GM10248 (cell line): Measurements from ENCODE around the gene TMED6.

Source experiments
- CTCF ChIA-PET: fragments of 300-600 bp; sonication (Branson Sonifier 250); formaldehyde crosslinking; extraction: SDS; loops from one replicate; lab custom pipeline; 2021; ENCODE audit warnings: antibody characterized with exemption; lab: Yijun Ruan, JAX
- POLR2A ChIA-PET: fragments of 350-650 bp; sonication (Branson Sonifier 250); formaldehyde crosslinking; extraction: SDS; loops from one replicate; lab custom pipeline; 2020; ENCODE audit warnings: antibody characterized with exemption; lab: Yijun Ruan, JAX
- DNase-seq: peaks from one replicate; pipeline ENCODE4 v3.0.0; 2012; ENCODE audit errors: extremely low spot score
- TF ChIP-seq, protein P1 (sequence below): IDR thresholded peaks from 2 replicates; pipeline ENCODE4 v1.5.1; 2012; ENCODE audit warnings: mild to moderate bottlenecking, low read depth; ENCODE audit errors: extremely low read depth, missing control alignments, control extremely low read depth

Gene TMED6

DNA sequence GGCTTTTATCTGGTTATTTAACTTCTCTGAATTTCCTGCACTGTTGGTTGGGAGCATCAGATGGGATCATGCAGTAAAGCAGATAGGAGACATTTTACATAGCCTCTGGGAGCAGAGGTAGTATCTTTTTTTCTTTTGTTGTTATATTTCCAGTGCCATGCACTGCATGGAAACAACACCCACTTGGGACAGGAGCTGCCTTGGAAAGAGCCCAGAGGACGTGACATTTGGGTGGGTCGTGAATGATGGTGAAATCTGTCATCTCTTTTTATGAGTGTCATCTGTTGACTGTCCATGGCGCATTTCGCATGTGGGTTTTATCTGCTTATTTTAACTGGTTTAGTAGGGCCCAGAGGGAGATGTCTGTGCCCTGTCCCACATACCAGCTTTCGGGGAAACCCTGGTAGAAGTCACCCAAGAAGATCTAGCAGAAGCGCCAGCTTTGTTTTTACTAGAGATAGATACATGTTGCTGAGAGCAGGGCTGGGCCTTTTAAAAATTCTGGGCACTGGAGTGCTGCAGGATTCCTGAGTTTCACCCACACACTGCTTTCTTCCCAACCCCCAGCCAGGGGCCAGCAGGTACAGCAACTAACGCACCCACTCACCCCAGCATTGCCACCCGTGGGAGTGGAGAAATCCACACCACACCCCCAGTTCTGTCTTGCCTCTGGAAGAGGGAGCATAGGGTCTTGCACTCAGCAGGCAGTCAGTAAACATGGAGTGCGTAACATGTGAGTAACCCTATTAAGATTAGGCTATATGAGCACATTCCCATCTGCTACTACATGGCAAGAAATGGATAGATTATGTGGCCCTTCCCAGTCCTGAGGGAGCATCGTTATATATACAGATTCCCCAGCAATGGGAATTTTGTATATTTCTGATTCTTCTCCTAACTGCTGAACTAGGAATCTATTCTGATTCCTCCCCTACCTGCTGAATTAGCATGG lies 42.6 kb upstream of the TMED6 start:
- TF ChIP-seq, protein P1, sequence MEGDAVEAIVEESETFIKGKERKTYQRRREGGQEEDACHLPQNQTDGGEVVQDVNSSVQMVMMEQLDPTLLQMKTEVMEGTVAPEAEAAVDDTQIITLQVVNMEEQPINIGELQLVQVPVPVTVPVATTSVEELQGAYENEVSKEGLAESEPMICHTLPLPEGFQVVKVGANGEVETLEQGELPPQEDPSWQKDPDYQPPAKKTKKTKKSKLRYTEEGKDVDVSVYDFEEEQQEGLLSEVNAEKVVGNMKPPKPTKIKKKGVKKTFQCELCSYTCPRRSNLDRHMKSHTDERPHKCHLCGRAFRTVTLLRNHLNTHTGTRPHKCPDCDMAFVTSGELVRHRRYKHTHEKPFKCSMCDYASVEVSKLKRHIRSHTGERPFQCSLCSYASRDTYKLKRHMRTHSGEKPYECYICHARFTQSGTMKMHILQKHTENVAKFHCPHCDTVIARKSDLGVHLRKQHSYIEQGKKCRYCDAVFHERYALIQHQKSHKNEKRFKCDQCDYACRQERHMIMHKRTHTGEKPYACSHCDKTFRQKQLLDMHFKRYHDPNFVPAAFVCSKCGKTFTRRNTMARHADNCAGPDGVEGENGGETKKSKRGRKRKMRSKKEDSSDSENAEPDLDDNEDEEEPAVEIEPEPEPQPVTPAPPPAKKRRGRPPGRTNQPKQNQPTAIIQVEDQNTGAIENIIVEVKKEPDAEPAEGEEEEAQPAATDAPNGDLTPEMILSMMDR = no peak
- ChIA-PET CTCF (interaction anchor here (0.8 to 6.0 kb wide), 8 partner anchors 10 to 403 kb away, joined by 3 to 78 read pairs (median 5); partner anchors contain the start of genes CYB5B, NOB1 and TERF2), POLR2A (interaction anchor here (0.5 to 0.6 kb wide), 2 partner anchors 22 to 227 kb away, joined by 5 read pairs; no protein-coding TSS in a partner anchor)
- DNase-seq = no peak

DNA sequence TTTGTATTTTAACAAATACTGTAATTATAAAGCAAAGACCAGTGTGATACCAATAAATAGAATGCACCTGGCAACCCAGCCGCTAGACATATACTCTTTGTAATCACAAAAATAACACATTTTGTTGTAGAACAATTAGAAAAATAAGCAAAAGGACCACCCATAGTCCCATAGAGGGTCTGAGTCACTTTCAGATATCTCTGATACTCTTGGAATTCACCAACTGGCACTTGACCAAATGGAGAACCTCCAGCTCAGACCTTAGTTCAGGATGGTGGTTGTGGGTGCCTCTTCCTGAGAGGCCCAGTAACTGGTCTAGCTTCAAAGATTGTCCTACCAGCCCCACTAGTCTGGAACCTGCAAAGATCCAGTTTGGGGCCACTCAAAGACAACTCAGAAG lies 35.0 kb upstream of the TMED6 start:
- TF ChIP-seq, protein P1 = no peak
- POLR2A ChIA-PET = no interaction called here
- no peak for DNase-seq
- CTCF ChIA-PET = interaction anchor here (2.0 to 10.9 kb wide), 2 partner anchors 9 to 18 kb away, joined by 6 to 78 read pairs; no protein-coding TSS in a partner anchor

DNA sequence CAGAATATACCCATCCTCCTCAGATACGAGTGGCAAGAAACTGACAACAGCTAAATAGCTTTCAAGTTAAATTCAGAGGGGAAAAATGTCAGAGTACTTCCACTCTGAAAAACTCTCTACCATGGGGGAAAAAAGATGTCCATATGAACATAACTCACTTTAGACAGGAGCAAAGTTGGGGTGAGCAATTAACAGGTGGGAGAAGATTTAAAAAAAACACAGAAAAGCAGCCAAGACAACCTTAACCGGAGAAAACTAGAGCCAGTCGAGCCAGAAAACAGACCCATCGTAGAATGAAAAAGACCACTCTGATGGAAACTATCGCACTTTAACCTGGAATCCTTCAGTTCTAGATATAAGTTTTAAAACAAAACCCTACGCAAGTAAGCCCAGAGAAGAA lies 33.4 kb upstream of the TMED6 start:
- TF ChIP-seq, protein P1 = no peak
- ChIA-PET CTCF (interaction anchor here (0.8 to 10.9 kb wide), 4 partner anchors 9 to 370 kb away, joined by 3 to 78 read pairs (median 4); partner anchors contain the start of gene NOB1), POLR2A (interaction anchor here (1.0 kb wide), 1 partner anchor 12 kb away, joined by 3 read pairs; no protein-coding TSS in a partner anchor)
- DNase-seq = no peak

DNA sequence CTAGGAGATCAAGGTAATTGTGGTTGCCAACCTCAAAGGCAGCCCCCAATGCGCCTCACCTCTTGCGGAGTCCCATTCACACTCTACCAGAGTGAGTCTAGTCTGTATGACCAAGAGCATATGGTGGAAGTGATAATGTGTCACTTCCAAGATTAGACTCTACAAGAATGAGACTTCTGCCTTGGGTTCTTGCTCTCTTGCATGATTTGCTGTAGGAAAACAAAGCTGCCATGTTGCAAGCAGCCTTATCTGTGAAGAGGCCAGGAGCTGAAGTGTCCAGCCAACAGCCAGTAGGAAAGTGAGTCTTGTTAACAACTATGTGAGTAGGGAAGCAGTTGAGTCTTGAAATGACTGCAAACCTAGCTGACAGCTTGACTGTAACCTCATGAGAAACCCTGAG lies 30.8 kb upstream of the TMED6 start:
- TF ChIP-seq, protein P1 = no peak
- DNase-seq = no peak
- CTCF ChIA-PET = interaction anchor here (1.3 to 10.9 kb wide), 3 partner anchors 9 to 22 kb away, joined by 3 to 78 read pairs (median 3); no protein-coding TSS in a partner anchor
- POLR2A ChIA-PET = no interaction called here

DNA sequence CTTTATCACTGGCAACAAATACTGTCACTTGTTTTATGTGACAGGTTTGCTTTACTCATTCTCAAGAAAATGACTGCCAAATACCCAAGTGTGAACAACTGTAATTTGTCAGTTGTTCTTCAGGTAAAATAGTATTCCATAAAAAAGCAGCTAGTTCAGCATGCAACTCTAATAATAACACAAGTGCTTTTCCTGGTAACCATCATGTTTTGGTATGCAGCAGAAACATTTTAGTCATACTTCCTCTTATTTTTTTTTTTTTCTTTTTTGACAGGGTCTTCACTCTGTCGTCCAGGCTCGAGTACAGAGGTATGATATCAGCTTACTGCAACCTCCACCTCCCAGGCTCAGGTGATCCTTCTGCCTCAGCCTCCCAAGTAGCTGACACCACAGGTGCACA lies 29.6 kb upstream of the TMED6 start:
- DNase-seq = no peak
- ChIA-PET CTCF (interaction anchor here (10.9 kb wide), 1 partner anchor 15 kb away, joined by 78 read pairs; no protein-coding TSS in a partner anchor), POLR2A (interaction anchor here (0.7 kb wide), 1 partner anchor 1036 kb away, joined by 5 read pairs; no protein-coding TSS in a partner anchor)
- TF ChIP-seq, protein P1 = no peak

DNA sequence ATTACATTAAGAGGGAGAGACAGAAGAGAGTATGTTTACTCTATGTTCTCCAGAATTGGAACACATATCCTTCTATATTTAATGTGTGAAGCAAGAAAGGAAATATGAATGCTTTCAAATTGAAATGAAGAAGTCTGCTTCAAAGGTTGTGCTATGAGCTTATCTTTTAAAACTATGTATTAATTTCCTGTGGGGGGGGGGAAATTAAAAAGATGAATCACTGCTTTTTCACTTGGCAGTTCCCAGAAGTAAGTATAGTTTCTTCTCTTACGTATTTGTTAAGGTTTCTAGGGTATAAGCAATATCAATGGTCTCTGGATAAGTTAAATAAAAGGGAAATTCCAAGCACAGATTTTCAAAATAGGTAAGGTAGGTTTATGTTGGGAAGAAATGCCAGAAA lies 27.2 kb upstream of the TMED6 start:
- ChIA-PET CTCF (interaction anchor here (0.6 to 10.9 kb wide), 4 partner anchors 10 to 95 kb away, joined by 3 to 78 read pairs (median 8); no protein-coding TSS in a partner anchor), POLR2A (interaction anchor here (0.5 kb wide), 1 partner anchor 239 kb away, joined by 4 read pairs; no protein-coding TSS in a partner anchor)
- DNase-seq = no peak
- TF ChIP-seq, protein P1 = no peak
